ENCODE data around the gene CNOT6L.

- TF ChIP-seq POLR2AphosphoS5 (IDR thresholded peaks at IDR 0.05) = no peak
- TF ChIP-seq POLR2A (IDR thresholded peaks at IDR 0.05) = no peak
- no peak for TF ChIP-seq CTCF (IDR thresholded peaks at IDR 0.05)
These were observed 26.2 kb upstream of the CNOT6L start for GRCh38 chr4:77845400-77845799.
